Lung (tissue), 16 donors: ENCODE results near the gene PIGR. TPM values are rescaled to one million over a fixed set of nuclear protein-coding genes. Genes with fewer than 3 reads are reported as not detected.

Source experiments
- ATAC-seq: fragments of 200-7000 bp; cut with Tn5 transposase; one replicate; pipeline ENCODE4 v1.9.1; 2020; ENCODE audit warnings: moderate number of reproducible peaks; ENCODE audit not compliant: insufficient read depth, low FRiP score
- DNase-seq, 3 donors: peaks; one replicate each; pipeline ENCODE4 v3.0.0-alpha.2; 2013 to 2017
- H3K27ac ChIP-seq, 2 donors: one replicate each; pipeline ENCODE4 v1.5.1; 2013; ENCODE audit warnings: mild to moderate bottlenecking in 2 of 2, moderate library complexity in 2 of 2, control low read depth in 1 of 2, inconsistent platforms in 1 of 2, low read depth in 1 of 2, low read length in 1 of 2
- H3K27me3 ChIP-seq, 3 donors: one replicate each; pipeline ENCODE4 v1.5.1; 2013; ENCODE audit warnings: low read length in 2 of 3; ENCODE audit not compliant: control insufficient read depth in 3 of 3, insufficient read depth in 3 of 3
- H3K36me3 ChIP-seq, 4 donors: one replicate each; pipeline ENCODE4 v1.5.1; 2013; ENCODE audit warnings: low read length in 4 of 4, mild to moderate bottlenecking in 1 of 4, moderate library complexity in 1 of 4; ENCODE audit not compliant: control insufficient read depth in 4 of 4, insufficient read depth in 4 of 4
- H3K4me1 ChIP-seq, 5 donors: one replicate each; pipeline ENCODE4 v1.5.1; 2013; ENCODE audit warnings: low read length in 5 of 5, mild to moderate bottlenecking in 2 of 5, moderate library complexity in 1 of 5; ENCODE audit not compliant: control insufficient read depth in 5 of 5, insufficient read depth in 5 of 5
- H3K4me3 ChIP-seq: one replicate; pipeline ENCODE4 v1.5.1; 2013; ENCODE audit warnings: mild to moderate bottlenecking, control low read depth, moderate library complexity
- H3K9ac ChIP-seq, 2 donors: one replicate each; pipeline ENCODE4 v1.5.1; 2013; ENCODE audit warnings: low read length in 2 of 2, control low read depth in 1 of 2; ENCODE audit not compliant: insufficient read depth in 1 of 2
- H3K9me3 ChIP-seq, 4 donors: one replicate each; pipeline ENCODE4 v1.5.1; 2013; ENCODE audit warnings: low read length in 3 of 4, mild to moderate bottlenecking in 1 of 4, moderate library complexity in 1 of 4; ENCODE audit not compliant: control insufficient read depth in 4 of 4, insufficient read depth in 3 of 4
- CTCF ChIP-seq: IDR thresholded peaks from 2 replicates; pipeline ENCODE4 v1.5.1; 2012; ENCODE audit warnings: mild to moderate bottlenecking; ENCODE audit errors: control extremely low read depth, extremely low read depth
- WGBS, 2 donors: extraction: QIAGEN DNeasy Blood & Tissue Kit; methylation state at CpG; one replicate each; pipeline ENCODE4 v1.1.7; 2013; 5-methylcytosine and 5-hydroxymethylcytosine counted together
- long read RNA-seq, 5 donors: transcript quantifications; one replicate each; lab custom pipeline, GENCODE V29; 2026
- polyA plus RNA-seq, 2 donors: library from polyadenylated mRNA; stranded (reverse); fragments of 200-250 nt; gene quantifications; one replicate each; pipeline ENCODE4 v1.2.1, GENCODE V29; 2013
- total RNA-seq, 2 donors: library from RNA; depleted of rRNA in 1 of 2; stranded (reverse); fragments of >200 nt in 1 of 2; gene quantifications; one replicate each; pipeline ENCODE4 v1.2.1, GENCODE V29; 2014 to 2021
- donor health status: control.
- donor health status: control.
- donor health status: Bipolar disorder and iron deficiency.
- donor health status: healthy.
- donor health status: DM: yes; HTN: yes; CAD: no.

The PIGR gene
- total RNA-seq = 100 to 1,000 TPM; 381 to 845 TPM
- polyA plus RNA-seq = 100 to 1,000 TPM; 131 to 216 TPM
- long read RNA-seq, donor 1 = 0 reads
- long read RNA-seq, donor 2 = 0 reads
- long read RNA-seq, donor 3 = 0 reads
- long read RNA-seq, donor 4 = 0 reads
- long read RNA-seq, donor 5 = 0 reads

DNA sequence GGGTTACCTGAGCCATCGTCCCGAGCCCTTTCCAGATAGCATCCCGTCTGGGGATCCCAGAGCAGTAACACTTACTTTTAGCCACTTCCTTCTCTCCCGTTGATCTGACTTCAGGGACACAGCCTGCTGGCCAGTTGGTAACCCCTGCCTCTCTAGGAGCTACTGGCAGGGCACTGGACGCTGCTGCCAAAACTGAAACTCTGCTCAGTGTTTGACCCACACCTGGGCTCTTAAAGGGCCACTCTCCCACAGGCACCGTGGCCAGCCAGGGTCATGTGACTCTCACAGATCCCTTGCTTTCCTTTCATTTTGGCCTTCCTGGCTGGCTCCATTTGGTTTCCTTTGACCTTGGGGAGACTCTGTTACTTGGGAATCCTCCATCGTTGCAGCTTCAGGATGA, at the start of gene PIGR:
Gene PIGR (minus strand): TSS at position 206 of the 400 bp plus-strand sequence. CDS start 5,935 bp downstream, outside the sequence.
- Histone ChIP-seq H3K9me3 (no peaks in the 10 kb centered on the region), H3K27ac (peak within 1 kb of the TSS in 1 of 2 donors; percentile 66), H3K36me3 (no peaks in the 10 kb centered on the region), H3K4me1 (peaks cover 0 to 6% (median 0%) of the 10 kb centered on the region in 5 donors), H3K27me3 (no peaks in the 10 kb centered on the region), H3K9ac (no peak within 1 kb of the TSS), H3K4me3 (peak within 1 kb of the TSS; percentile 40)
- DNase-seq (no peak), ATAC-seq (peak; percentile 47)
- 52 to 75% methylated on average over 7 of the region's 7 CpGs for WGBS, 2 donors
- no peak for TF ChIP-seq CTCF

DNA sequence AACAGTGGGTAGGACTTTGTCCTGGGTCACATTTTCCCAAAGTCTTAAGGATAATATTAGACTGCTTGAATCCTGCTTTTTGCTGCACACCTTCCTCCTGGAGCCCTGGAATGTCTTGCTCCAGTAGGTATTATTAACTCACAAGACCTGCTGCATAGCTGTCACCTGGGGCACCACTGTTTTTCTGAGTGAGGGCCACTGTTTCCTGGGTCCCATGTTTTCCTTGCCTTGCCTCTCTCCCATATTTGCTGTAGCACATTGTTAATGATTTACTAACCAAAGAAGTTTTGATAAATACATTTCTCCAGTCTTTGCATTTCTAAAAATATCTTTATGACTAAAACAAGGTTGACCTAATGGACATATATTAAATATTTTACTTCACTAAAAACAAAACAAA, 46.5 kb upstream of the PIGR start:
- H3K4me1 ChIP-seq = no peaks in the 10 kb centered on the region
- H3K27ac ChIP-seq = no peak overlapping the region
- no peak for TF ChIP-seq CTCF
- H3K27me3 ChIP-seq = peaks cover 0 to 4% (median 3%) of the 10 kb centered on the region in 3 donors
- no peaks in the 10 kb centered on the region for H3K36me3 ChIP-seq
- no peak overlapping the region for H3K9ac ChIP-seq
- no peak overlapping the region for H3K4me3 ChIP-seq
- peak in 1 of 3 donors; percentile 43 for DNase-seq
- ATAC-seq = no peak
- no peaks in the 10 kb centered on the region for H3K9me3 ChIP-seq

DNA sequence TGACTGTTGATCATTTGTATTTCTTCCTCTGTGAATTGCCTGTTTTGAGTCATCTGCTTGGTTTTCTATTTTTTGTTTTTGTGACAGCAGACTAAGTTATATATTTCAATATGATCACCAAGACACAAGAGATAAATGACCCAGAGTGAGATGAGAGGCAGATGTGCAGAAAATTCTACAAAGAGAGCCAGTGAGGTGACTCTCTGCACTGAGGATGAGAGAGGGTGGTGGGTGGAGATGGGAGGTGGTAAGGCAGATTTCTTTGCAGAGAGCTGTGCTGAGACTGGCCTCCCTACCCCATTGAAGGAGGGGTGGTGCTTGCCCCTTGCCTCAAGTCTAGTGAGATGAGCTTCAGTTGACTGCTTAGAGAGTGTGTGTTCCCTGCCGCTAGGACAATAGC, 41.6 kb upstream of the PIGR start:
- H3K9me3 ChIP-seq = no peaks in the 10 kb centered on the region
- no peak overlapping the region for H3K9ac ChIP-seq
- no peak overlapping the region for H3K27ac ChIP-seq
- no peak overlapping the region for H3K4me3 ChIP-seq
- ATAC-seq (no peak), DNase-seq (no peak)
- peaks cover 0 to 5% (median 3%) of the 10 kb centered on the region in 3 donors for H3K27me3 ChIP-seq
- TF ChIP-seq CTCF = no peak
- peaks cover 0 to 3% (median 0%) of the 10 kb centered on the region in 5 donors for H3K4me1 ChIP-seq
- no peaks in the 10 kb centered on the region for H3K36me3 ChIP-seq
- 94 to 100% methylated on average over 1 of the region's 1 CpG for WGBS, 2 donors

DNA sequence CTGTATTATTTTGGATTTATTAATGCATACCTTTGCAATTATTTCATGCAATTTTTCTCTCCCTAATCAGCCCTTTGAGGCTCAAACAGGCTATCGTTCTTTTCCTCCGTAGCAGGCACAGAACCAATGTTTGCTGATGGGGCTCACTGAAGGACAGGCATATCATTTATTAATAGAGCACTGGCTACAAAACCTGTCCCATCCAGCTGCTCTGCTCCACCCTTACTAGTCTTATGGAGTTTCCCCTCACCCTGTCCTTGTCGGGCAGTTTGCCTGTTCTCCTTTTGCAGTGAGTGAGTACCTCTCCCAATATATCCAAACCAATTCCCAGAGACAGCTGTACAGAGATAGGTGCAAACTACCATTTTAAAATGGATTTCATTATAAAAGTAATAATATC, 40.6 kb upstream of the PIGR start:
- H3K4me3 ChIP-seq = no peak overlapping the region

More for the DNA sequence above, 40.6 kb upstream of the PIGR start:
- Histone ChIP-seq H3K36me3 (no peaks in the 10 kb centered on the region), H3K4me1 (peaks cover 0 to 3% (median 0%) of the 10 kb centered on the region in 5 donors), H3K27me3 (peaks cover 0 to 5% (median 3%) of the 10 kb centered on the region in 3 donors), H3K9ac (peak overlapping the region in 1 of 2 donors; percentile 6), H3K27ac (peak overlapping the region in 1 of 2 donors; percentile 46), H3K9me3 (no peaks in the 10 kb centered on the region)
- no peak for ATAC-seq
- 63 to 81% methylated on average over 3 of the region's 3 CpGs for WGBS, 2 donors
- no peak for TF ChIP-seq CTCF
- DNase-seq = no peak
